Gastroesophageal sphincter (tissue), 4 donors: ENCODE measurements around the gene STAT4. TPM values are rescaled to one million over a fixed set of nuclear protein-coding genes. Genes with fewer than 3 reads are reported as not detected.

Experiments used
- ATAC-seq: fragments of 150-250 bp; one replicate; pipeline ENCODE4 v1.9.1; 2016; ENCODE audit warnings: mild to moderate bottlenecking, moderate library complexity
- H3K27ac ChIP-seq, 4 donors: fragments of 200-600 bp; sonication (generic) in 3 of 4; 1 replicate in 3 of 4; 2 replicates in 1 of 4; pipeline ENCODE4 v1.5.1; 2016 to 2019
- H3K27me3 ChIP-seq: fragments of 200-600 bp; sonication (generic); one replicate; pipeline ENCODE4 v1.5.1; 2019
- H3K36me3 ChIP-seq, 2 donors: fragments of 200-600 bp; sonication (generic); one replicate each; pipeline ENCODE4 v1.5.1; 2019; ENCODE audit warnings: control low read depth in 1 of 2
- H3K4me1 ChIP-seq, 3 donors: fragments of 200-600 bp; sonication (generic); 1 replicate in 2 of 3; 2 replicates in 1 of 3; pipeline ENCODE4 v1.5.1; 2016 to 2019; ENCODE audit warnings: control low read depth in 2 of 3
- H3K4me3 ChIP-seq, 2 donors: fragments of 200-600 bp; sonication (generic); one replicate each; pipeline ENCODE4 v1.5.1; 2019; ENCODE audit warnings: mild to moderate bottlenecking in 1 of 2, moderate library complexity in 1 of 2
- H3K9me3 ChIP-seq, 3 donors: fragments of 200-600 bp; sonication (generic); one replicate each; pipeline ENCODE4 v1.5.1; 2017 to 2019; ENCODE audit warnings: control low read depth in 2 of 3
- CTCF ChIP-seq, 4 experiments: fragments of 200-600 bp in 2 of 4; fragments of 450-650 bp in 2 of 4; sonication (generic) in 1 of 4; IDR thresholded peaks; one replicate each; pipeline ENCODE4 v1.5.1; 2017 to 2019; ENCODE audit warnings: antibody characterized with exemption in 4 of 4, mild to moderate bottlenecking in 2 of 4, moderate library complexity in 2 of 4
- EP300 ChIP-seq: sonication (generic); formaldehyde crosslinking; IDR thresholded peaks from one replicate; pipeline ENCODE4 v1.6.1; 2017; ENCODE audit warnings: antibody characterized with exemption, mild to moderate bottlenecking
- POLR2A ChIP-seq, 2 donors: fragments of 450-650 bp; IDR thresholded peaks; one replicate each; pipeline ENCODE4 v1.6.1; 2017; ENCODE audit warnings: antibody characterized with exemption in 2 of 2, mild to moderate bottlenecking in 2 of 2, moderate library complexity in 1 of 2
- POLR2AphosphoS5 ChIP-seq: sonication (generic); formaldehyde crosslinking; IDR thresholded peaks from one replicate; pipeline ENCODE4 v1.6.1; 2017; ENCODE audit warnings: antibody characterized with exemption
- WGBS, 2 donors: methylation state at CpG; one replicate each; pipeline ENCODE4 v1.1.5; 2018; ENCODE audit warnings: low coverage in 1 of 2; 5-methylcytosine and 5-hydroxymethylcytosine counted together
- total RNA-seq, 4 donors: library from RNA; depleted of rRNA; stranded (reverse); fragments of >200 nt; gene quantifications; one replicate each; pipeline ENCODE4 v1.1.0, GENCODE V29; 2016

The STAT4 gene
- total RNA-seq, 4 donors from 2014 or later, result 0.39 to 4.8 (median 1.9) TPM

- Histone ChIP-seq H3K4me3 (no peak overlapping the region), H3K4me1 (no peaks in the 10 kb centered on the region), H3K36me3 (peaks cover 17 to 100% of the 10 kb centered on the region in 2 donors), H3K27ac (no peak overlapping the region), H3K9me3 (no peaks in the 10 kb centered on the region), H3K27me3 (no peaks in the 10 kb centered on the region)
- 91% methylated on average over 3 of the region's 6 CpGs; no CpG with 5 or more reads in 1 of the 2 donors for WGBS, 2 donors
- no peak for ATAC-seq
- TF ChIP-seq POLR2A (IDR thresholded peaks at IDR 0.05) (no peak), CTCF (IDR thresholded peaks at IDR 0.05) (no peak), EP300 (no peak), POLR2AphosphoS5 (no peak)
Measured at GRCh38 chr2:191003405-191004309, 147.1 kb downstream of the STAT4 start.

- no peak for TF ChIP-seq CTCF (IDR thresholded peaks at IDR 0.05)
- no peak for TF ChIP-seq POLR2AphosphoS5
- TF ChIP-seq EP300, result no peak
- no peak for TF ChIP-seq POLR2A (IDR thresholded peaks at IDR 0.05)
- Histone ChIP-seq H3K36me3 (peaks cover 17 to 100% of the 10 kb centered on the region in 2 donors), H3K4me3 (no peak overlapping the region), H3K4me1 (peaks cover 0 to 16% (median 0%) of the 10 kb centered on the region in 3 donors), H3K9me3 (no peaks in the 10 kb centered on the region), H3K27ac (no peak overlapping the region), H3K27me3 (no peaks in the 10 kb centered on the region)
- WGBS, 2 donors, result 84 to 86% methylated on average over 3 of the region's 3 CpGs
- no peak for ATAC-seq
Measured at GRCh38 chr2:191001624-191002023, 149.2 kb downstream of the STAT4 start.

- Histone ChIP-seq H3K27me3 (no peaks in the 10 kb centered on the region), H3K36me3 (peaks cover 16 to 100% of the 10 kb centered on the region in 2 donors), H3K4me3 (no peak overlapping the region), H3K9me3 (no peaks in the 10 kb centered on the region), H3K4me1 (peaks cover 0 to 16% (median 0%) of the 10 kb centered on the region in 3 donors), H3K27ac (no peak overlapping the region)
- no peak for ATAC-seq
- TF ChIP-seq POLR2A (IDR thresholded peaks at IDR 0.05) (no peak), EP300 (no peak)
- 45 to 67% methylated on average over 2 of the region's 2 CpGs for WGBS, 2 donors
Measured at GRCh38 chr2:191001032-191001431, 149.8 kb downstream of the STAT4 start.

GRCh38 chr2:190999949-191000665, 150.7 kb downstream of the STAT4 start:
- TF ChIP-seq POLR2A (IDR thresholded peaks at IDR 0.05) (no peak), CTCF (IDR thresholded peaks at IDR 0.05) (no peak), POLR2AphosphoS5 (no peak), EP300 (no peak)
- no peak overlapping the region for H3K4me3 ChIP-seq
- no peak for ATAC-seq
- no peaks in the 10 kb centered on the region for H3K27me3 ChIP-seq
- 80 to 81% methylated on average over 9 of the region's 9 CpGs for WGBS, 2 donors
- H3K4me1 ChIP-seq, result peaks cover 0 to 16% (median 0%) of the 10 kb centered on the region in 3 donors
- H3K27ac ChIP-seq, result no peak overlapping the region
- H3K36me3 ChIP-seq, result peaks cover 11 to 100% of the 10 kb centered on the region in 2 donors
- H3K9me3 ChIP-seq, result no peaks in the 10 kb centered on the region

- WGBS, 2 donors, result 75 to 100% methylated on average over 1 to 5 of the region's 7 CpGs
- no peak for ATAC-seq
- Histone ChIP-seq H3K4me1 (peaks cover 0 to 16% (median 0%) of the 10 kb centered on the region in 3 donors), H3K27me3 (no peaks in the 10 kb centered on the region), H3K9me3 (no peaks in the 10 kb centered on the region), H3K27ac (no peak overlapping the region), H3K4me3 (no peak overlapping the region), H3K36me3 (peaks cover 10 to 100% of the 10 kb centered on the region in 2 donors)
- TF ChIP-seq POLR2A (IDR thresholded peaks at IDR 0.05), result no peak
- no peak for TF ChIP-seq CTCF (IDR thresholded peaks at IDR 0.05)
- no peak for TF ChIP-seq POLR2AphosphoS5
- no peak for TF ChIP-seq EP300
Measured at GRCh38 chr2:190999058-190999457, 151.7 kb downstream of the STAT4 start.
